H1 (cell line): ENCODE results near the gene MXD1. TPM values are rescaled to one million over a fixed set of nuclear protein-coding genes. Genes with fewer than 3 reads are reported as not detected.

ENCODE experiments used
- CTCF ChIA-PET: fragments of 300-600 bp; sonication (Branson Sonifier 250); formaldehyde crosslinking; loops from one replicate; lab custom pipeline; 2021; ENCODE audit not compliant: partially characterized antibody; lab: Charles Lee
- POLR2A ChIA-PET: fragments of 300-600 bp; sonication (Branson Sonifier 250); formaldehyde crosslinking; loops from one replicate; lab custom pipeline; 2021; ENCODE audit warnings: inconsistent platforms; ENCODE audit not compliant: partially characterized antibody; lab: Charles Lee
- DNase-seq, 2 experiments: peaks; one replicate each; pipeline versions ENCODE4 v3.0.0 to v3.0.0-alpha.2; 2010 to 2022; ENCODE audit warnings: low spot score in 2 of 2, low read depth in 1 of 2, mixed read lengths in 1 of 2
- FAIRE-seq: peaks from 2 replicates; lab custom pipeline; 2011; peaks lifted over from hg19 to GRCh38; lab: Jason Lieb, UNC
- H2AFZ ChIP-seq: 2 replicates; pipeline ENCODE4 v1.8.1; 2012; ENCODE audit warnings: low read length, inconsistent platforms
- H2AK5ac ChIP-seq: 2 replicates; pipeline ENCODE4 v1.6.1; 2013; ENCODE audit warnings: low read depth, low read length
- H2BK120ac ChIP-seq: replicated peaks from 2 replicates; pipeline ENCODE3; 2013; ENCODE audit warnings: low read depth, low read length, inconsistent platforms
- H2BK12ac ChIP-seq: 2 replicates; pipeline ENCODE4 v1.6.1; 2013; ENCODE audit warnings: low read depth, low read length
- H2BK15ac ChIP-seq: 2 replicates; pipeline ENCODE4 v1.6.1; 2013; ENCODE audit warnings: low read length
- H2BK20ac ChIP-seq: 2 replicates; pipeline ENCODE4 v1.6.1; 2013; ENCODE audit warnings: low read length
- H2BK5ac ChIP-seq: 2 replicates; pipeline ENCODE4 v1.6.1; 2013; ENCODE audit warnings: low read depth, low read length
- H3K14ac ChIP-seq: 2 replicates; pipeline ENCODE4 v1.6.1; 2013; ENCODE audit warnings: inconsistent platforms; ENCODE audit not compliant: insufficient read length
- H3K18ac ChIP-seq: 2 replicates; pipeline ENCODE4 v1.6.1; 2013; ENCODE audit warnings: low read length; ENCODE audit errors: extremely low read depth
- H3K23ac ChIP-seq: 2 replicates; pipeline ENCODE4 v1.6.1; 2013; ENCODE audit warnings: inconsistent platforms; ENCODE audit not compliant: insufficient read length
- H3K23me2 ChIP-seq: 2 replicates; pipeline ENCODE4 v1.6.1; 2013; ENCODE audit warnings: low read depth, low read length
- H3K27ac ChIP-seq: 2 replicates; pipeline ENCODE4 v1.6.1; 2011; ENCODE audit warnings: low read depth, low read length, inconsistent platforms
- H3K27me3 ChIP-seq, 4 experiments: replicated peaks in 1 of 4; 1 replicate in 1 of 4; 2 replicates in 3 of 4; pipeline versions ENCODE4 v1.6.1 to v1.8.1; 2011 to 2013; ENCODE audit warnings: low read length in 3 of 4, mild to moderate bottlenecking in 3 of 4, inconsistent platforms in 2 of 4, mixed read lengths in 2 of 4, moderate library complexity in 1 of 4; ENCODE audit not compliant: control insufficient read depth in 3 of 4, insufficient read depth in 3 of 4; ENCODE audit errors: extremely low read depth in 1 of 4
- H3K36me3 ChIP-seq, 4 experiments: 2 replicates each; pipeline versions ENCODE4 v1.6.1 to v1.8.1; 2011 to 2013; ENCODE audit warnings: mild to moderate bottlenecking in 4 of 4, low read length in 3 of 4, moderate library complexity in 2 of 4, control low read depth in 1 of 4, inconsistent platforms in 1 of 4; ENCODE audit not compliant: insufficient read depth in 4 of 4, control insufficient read depth in 2 of 4
- H3K4ac ChIP-seq: replicated peaks from 2 replicates; pipeline ENCODE3; 2013; ENCODE audit warnings: low read length, low read depth, mixed read lengths, inconsistent platforms; ENCODE audit not compliant: insufficient read length
- H3K4me1 ChIP-seq, 4 experiments: replicated peaks in 1 of 4; 1 replicate in 1 of 4; 2 replicates in 3 of 4; pipeline versions ENCODE4 v1.6.1 to v1.8.1; 2011 to 2013; ENCODE audit warnings: low read length in 3 of 4, inconsistent platforms in 2 of 4, mixed read lengths in 1 of 4; ENCODE audit not compliant: insufficient read depth in 4 of 4, control insufficient read depth in 3 of 4
- H3K4me2 ChIP-seq, 2 experiments: 2 replicates each; pipeline versions ENCODE4 v1.6.1 to v1.8.1; 2011 to 2013; ENCODE audit warnings: low read depth in 2 of 2, low read length in 2 of 2, control low read depth in 1 of 2, inconsistent platforms in 1 of 2, mild to moderate bottlenecking in 1 of 2; ENCODE audit not compliant: insufficient read depth in 1 of 2
- H3K4me3 ChIP-seq, 4 experiments: fragments of 200-600, 300-600 bp in 1 of 4; sonication (generic), shearing (Covaris generic), sonication (Bioruptor Twin) in 1 of 4; 2 replicates each; pipeline versions ENCODE4 v1.5.1 to v1.8.1; 2011 to 2016; ENCODE audit warnings: low read length in 4 of 4, low read depth in 3 of 4, control low read depth in 2 of 4, inconsistent platforms in 2 of 4, mild to moderate bottlenecking in 2 of 4, mixed read lengths in 1 of 4, moderate library complexity in 1 of 4; ENCODE audit not compliant: insufficient read depth in 2 of 4; ENCODE audit errors: extremely low read depth in 1 of 4
- H3K56ac ChIP-seq: replicated peaks from 2 replicates; pipeline ENCODE3; 2013; ENCODE audit warnings: low read depth, mild to moderate bottlenecking, mixed read lengths, low read length, inconsistent platforms; ENCODE audit not compliant: insufficient read length
- H3K79me1 ChIP-seq: 2 replicates; pipeline ENCODE4 v1.6.1; 2013; ENCODE audit warnings: low read depth, low read length, control low read depth
- H3K79me2 ChIP-seq, 2 experiments: 2 replicates each; pipeline versions ENCODE4 v1.6.1 to v1.8.1; 2012 to 2013; ENCODE audit warnings: low read length in 2 of 2, mild to moderate bottlenecking in 2 of 2, inconsistent platforms in 1 of 2; ENCODE audit not compliant: insufficient read depth in 2 of 2, control insufficient read depth in 1 of 2
- H3K9ac ChIP-seq, 4 experiments: replicated peaks in 1 of 4; 1 replicate in 1 of 4; 2 replicates in 3 of 4; pipeline versions ENCODE4 v1.6.1 to v1.8.1; 2011 to 2013; ENCODE audit warnings: low read depth in 3 of 4, low read length in 3 of 4, control low read depth in 2 of 4, mild to moderate bottlenecking in 2 of 4, moderate library complexity in 2 of 4, inconsistent platforms in 1 of 4; ENCODE audit errors: extremely low read depth in 1 of 4
- H3K9me3 ChIP-seq, 2 experiments: 2 replicates each; pipeline versions ENCODE4 v1.6.1 to v1.8.1; 2012 to 2013; ENCODE audit warnings: mild to moderate bottlenecking in 2 of 2, moderate library complexity in 2 of 2, control low read depth in 1 of 2, inconsistent platforms in 1 of 2, low read depth in 1 of 2, low read length in 1 of 2, mixed read lengths in 1 of 2; ENCODE audit not compliant: insufficient read depth in 2 of 2
- H4K20me1 ChIP-seq, 2 experiments: replicated peaks in 1 of 2; 2 replicates each; pipeline versions ENCODE3 to v1.8.1; 2011 to 2013; ENCODE audit warnings: inconsistent platforms in 2 of 2, low read length in 2 of 2, mild to moderate bottlenecking in 1 of 2; ENCODE audit not compliant: insufficient read depth in 2 of 2, control insufficient read depth in 1 of 2
- H4K5ac ChIP-seq: 2 replicates; pipeline ENCODE4 v1.6.1; 2013; ENCODE audit warnings: low read length, low read depth, mixed read lengths, inconsistent platforms; ENCODE audit not compliant: insufficient read length
- H4K8ac ChIP-seq: 2 replicates; pipeline ENCODE4 v1.8.0; 2013; ENCODE audit warnings: mild to moderate bottlenecking, moderate library complexity, low read length, inconsistent platforms; ENCODE audit not compliant: insufficient read depth; ENCODE audit errors: extremely low read depth
- H4K91ac ChIP-seq: replicated peaks from 2 replicates; pipeline ENCODE3; 2013; ENCODE audit warnings: low read length, mixed read lengths, inconsistent platforms; ENCODE audit not compliant: insufficient read length
- ASH2L ChIP-seq: fragments of 200-600, 300-600 bp; sonication (generic); IDR thresholded peaks from one replicate; pipeline ENCODE4 v1.7.1; 2017; ENCODE audit warnings: low read length
- BRCA1 ChIP-seq: IDR thresholded peaks from 2 replicates; pipeline ENCODE4 v1.6.1; 2012; ENCODE audit warnings: low read depth, low read length, improper control_type of control experiment
- CTBP2 ChIP-seq: IDR thresholded peaks from 2 replicates; pipeline ENCODE4 v1.7.0; 2011; ENCODE audit warnings: borderline replicate concordance, mild to moderate bottlenecking, moderate library complexity, mixed read lengths, low read length; ENCODE audit not compliant: insufficient read depth, insufficient read length
- KDM4A ChIP-seq: IDR thresholded peaks from one replicate; pipeline ENCODE4 v1.7.1; 2012; ENCODE audit warnings: low read depth, mild to moderate bottlenecking, moderate library complexity, low read length, inconsistent platforms; ENCODE audit not compliant: severe bottlenecking
- POU5F1 ChIP-seq: IDR thresholded peaks from 2 replicates; pipeline ENCODE4 v1.6.1; 2011; ENCODE audit warnings: low read depth, mild to moderate bottlenecking, low read length, moderate library complexity
- SAP30 ChIP-seq: fragments of 300-600 bp; sonication (generic); IDR thresholded peaks from 2 replicates; pipeline ENCODE4 v1.7.1; 2012; ENCODE audit warnings: low read length, moderate library complexity, mild to moderate bottlenecking, inconsistent platforms; ENCODE audit not compliant: insufficient read depth, insufficient replicate concordance
- SIN3A ChIP-seq, 2 experiments: IDR thresholded peaks in 1 of 2; conservative IDR thresholded peaks in 1 of 2; 2 replicates each; pipeline ENCODE4 v1.6.1; 2011 to 2012; ENCODE audit warnings: low read length in 2 of 2, improper control_type of control experiment in 1 of 2, low read depth in 1 of 2, mild to moderate bottlenecking in 1 of 2
- SIX5 ChIP-seq: IDR thresholded peaks from 2 replicates; pipeline ENCODE4 v1.6.1; 2011; ENCODE audit warnings: mild to moderate bottlenecking, low read depth, low read length
- WGBS, 2 experiments: shearing (Covaris generic) in 1 of 2; methylation state at CpG; one replicate each; pipeline versions ENCODE4 v1.1.6 to v1.1.7; 2013 to 2015; ENCODE audit warnings: low lambda C conversion rate in 2 of 2, mixed read lengths in 2 of 2, inconsistent platforms in 1 of 2, low coverage in 1 of 2, missing lambda C conversion rate in 1 of 2; ENCODE audit not compliant: insufficient replicate concordance in 2 of 2, insufficient coverage in 1 of 2, insufficient read length in 1 of 2; ENCODE audit errors: extremely low coverage in 1 of 2, missing lambda C conversion rate in 1 of 2; 5-methylcytosine and 5-hydroxymethylcytosine counted together
- polyA plus RNA-seq, 7 experiments: library from polyadenylated mRNA; depleted of rRNA in 3 of 7; stranded (reverse) in 5 of 7; unstranded in 2 of 7; fragments of >200 nt in 5 of 7; fragments of 200-250 nt in 2 of 7; gene quantifications; 1 replicate in 5 of 7; 2 replicates in 1 of 7; 4 replicates in 1 of 7; pipeline versions ENCODE4 v1.2.1 to v1.2.3, GENCODE V29; 2011 to 2013; ENCODE audit warnings: missing spikeins in 2 of 7, mixed read lengths in 2 of 7
- total RNA-seq: library from RNA; stranded (reverse); fragmentation: NEBNext Ultra II Directional; extraction: Animal tissue kit (Norgen Biotek cat#: 25700); gene quantifications from 2 replicates; pipeline ENCODE4 v1.2.1, GENCODE V29; 2021
- TF ChIP-seq, protein P1 (sequence below): IDR thresholded peaks from 2 replicates; pipeline ENCODE4 v1.6.1; 2011; ENCODE audit warnings: low read length, improper control_type of control experiment
- TF ChIP-seq, protein P2 (sequence below): IDR thresholded peaks from 2 replicates; pipeline ENCODE4 v1.6.1; 2012; ENCODE audit warnings: inconsistent platforms
- TF ChIP-seq, protein P3 (sequence below): IDR thresholded peaks from 2 replicates; pipeline ENCODE4 v1.6.1; 2011; ENCODE audit warnings: low read depth, mild to moderate bottlenecking, low read length; ENCODE audit not compliant: insufficient read depth

MXD1 gene
- total and polyA plus RNA-seq, 2 of the 8 experiments (the other 6 are each of a cell fraction or from before 2014, with no cell fraction given) = 1.6 to 2.6 TPM

DNA sequence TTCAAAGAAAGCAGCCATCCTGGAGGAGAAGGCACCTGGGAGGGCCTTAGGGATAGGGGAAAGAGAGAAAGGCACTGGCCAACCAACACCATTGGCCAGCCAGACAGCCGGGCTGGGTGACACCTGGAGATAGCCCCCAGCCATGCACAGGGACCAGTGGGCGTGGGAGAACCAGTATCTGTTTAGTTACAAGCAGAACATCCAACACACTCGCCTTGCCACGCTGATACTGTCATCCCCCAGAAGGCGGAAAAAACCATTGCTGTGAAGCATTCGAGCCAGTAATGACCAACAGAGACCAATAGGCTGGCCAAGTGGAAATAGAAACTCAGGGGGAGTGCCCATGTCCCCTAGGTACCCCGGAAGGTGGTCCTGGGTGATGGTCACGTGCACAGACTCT lies 31.0 kb downstream of the MXD1 start:
- no peaks in the 10 kb centered on the region; a peak in 1 of 7 replicates for H3K27me3 ChIP-seq
- H3K4me3 ChIP-seq = no peak overlapping the region
- no peak overlapping the region for H3K14ac ChIP-seq
- H3K79me1 ChIP-seq = no peaks in the 10 kb centered on the region
- no peak overlapping the region for H2BK5ac ChIP-seq
- ChIA-PET CTCF (interaction anchor here (0.6 to 2.7 kb wide), 9 partner anchors 9 to 1686 kb away, joined by 3 to 10 read pairs (median 4); partner anchors contain the start of gene MXD1), POLR2A (interaction anchor here (0.9 kb wide), 1 partner anchor 32 kb away, joined by 3 read pairs; no protein-coding TSS in a partner anchor)
- H4K5ac ChIP-seq = no peak overlapping the region
- H3K23ac ChIP-seq = no peak overlapping the region
- no peak overlapping the region for H2BK12ac ChIP-seq
- H4K20me1 ChIP-seq = no peaks in the 10 kb centered on the region
- no peak overlapping the region for H2BK15ac ChIP-seq
- 87% methylated on average over 8 of the region's 8 CpGs; no CpG with 5 or more reads in 1 of the 2 experiments for WGBS, 2 experiments
- no peaks in the 10 kb centered on the region for H3K79me2 ChIP-seq
- H2AFZ ChIP-seq = no peak overlapping the region
- no peaks in the 10 kb centered on the region for H3K9me3 ChIP-seq
- H3K56ac ChIP-seq = no peak overlapping the region
- H2BK20ac ChIP-seq = no peak overlapping the region
- H3K4me2 ChIP-seq = no peak overlapping the region
- H3K4ac ChIP-seq = no peak overlapping the region
- no peak overlapping the region for H2BK120ac ChIP-seq
- peaks cover 0 to 3% (median 0%) of the 10 kb centered on the region in 4 experiments; a peak in 1 of 7 replicates for H3K4me1 ChIP-seq
- DNase-seq (no peak), FAIRE-seq (no peak)
- H3K27ac ChIP-seq = no peak overlapping the region
- no peak overlapping the region for H3K18ac ChIP-seq
- no peak overlapping the region for H2AK5ac ChIP-seq
- no peaks in the 10 kb centered on the region for H3K23me2 ChIP-seq
- H3K36me3 ChIP-seq = no peaks in the 10 kb centered on the region
- no peak overlapping the region; the same call in 1 of the 2 replicates for H4K8ac ChIP-seq
- H4K91ac ChIP-seq = no peak overlapping the region
- H3K9ac ChIP-seq = no peak overlapping the region
- TF ChIP-seq BRCA1 (no peak), SAP30 (no peak), KDM4A (no peak), CTBP2 (no peak), SIN3A (conservative IDR thresholded peaks at IDR 0.05 in 1 of 2, IDR thresholded peaks at IDR 0.05 in 1 of 2; ENCODE audit: low read depth in 1 of 2, low read length in 2 of 2) (no peak), SIX5 (no peak), POU5F1 (no peak), ASH2L (no peak)
- TF ChIP-seq, protein P1, sequence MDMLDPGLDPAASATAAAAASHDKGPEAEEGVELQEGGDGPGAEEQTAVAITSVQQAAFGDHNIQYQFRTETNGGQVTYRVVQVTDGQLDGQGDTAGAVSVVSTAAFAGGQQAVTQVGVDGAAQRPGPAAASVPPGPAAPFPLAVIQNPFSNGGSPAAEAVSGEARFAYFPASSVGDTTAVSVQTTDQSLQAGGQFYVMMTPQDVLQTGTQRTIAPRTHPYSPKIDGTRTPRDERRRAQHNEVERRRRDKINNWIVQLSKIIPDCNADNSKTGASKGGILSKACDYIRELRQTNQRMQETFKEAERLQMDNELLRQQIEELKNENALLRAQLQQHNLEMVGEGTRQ = no peak
- TF ChIP-seq, protein P2, sequence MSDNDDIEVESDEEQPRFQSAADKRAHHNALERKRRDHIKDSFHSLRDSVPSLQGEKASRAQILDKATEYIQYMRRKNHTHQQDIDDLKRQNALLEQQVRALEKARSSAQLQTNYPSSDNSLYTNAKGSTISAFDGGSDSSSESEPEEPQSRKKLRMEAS = no peak
- TF ChIP-seq, protein P3, sequence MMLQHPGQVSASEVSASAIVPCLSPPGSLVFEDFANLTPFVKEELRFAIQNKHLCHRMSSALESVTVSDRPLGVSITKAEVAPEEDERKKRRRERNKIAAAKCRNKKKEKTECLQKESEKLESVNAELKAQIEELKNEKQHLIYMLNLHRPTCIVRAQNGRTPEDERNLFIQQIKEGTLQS = no peak
